BJ (cell line): ENCODE data around the gene SLC2A14. TPM values are rescaled to one million over a fixed set of nuclear protein-coding genes. Genes with fewer than 3 reads are reported as not detected.

Experiments
- CTCF ChIA-PET: fragments of 350-600 bp; formaldehyde crosslinking; extraction: SDS; loops from one replicate; lab custom pipeline; 2021; ENCODE audit warnings: antibody characterized with exemption, inconsistent platforms; lab: Yijun Ruan, JAX
- POLR2A ChIA-PET: fragments of 300-600 bp; sonication (Branson Sonifier 250); formaldehyde crosslinking; extraction: SDS; loops from one replicate; lab custom pipeline; 2021; ENCODE audit warnings: antibody characterized with exemption; lab: Charles Lee
- DNase-seq: peaks from one replicate; pipeline ENCODE4 v3.0.0-alpha.2; 2011; ENCODE audit warnings: low read depth
- H3K27me3 ChIP-seq: 2 replicates; pipeline ENCODE4 v1.6.0; 2011; ENCODE audit warnings: low read length; ENCODE audit not compliant: control insufficient read depth, insufficient read depth
- H3K36me3 ChIP-seq: 2 replicates; pipeline ENCODE4 v1.5.1; 2011; ENCODE audit warnings: low read length; ENCODE audit not compliant: control insufficient read depth, insufficient read depth
- H3K4me3 ChIP-seq: 2 replicates; pipeline ENCODE4 v1.5.1; 2011; ENCODE audit warnings: low read depth, mild to moderate bottlenecking, control low read depth, low read length
- CTCF ChIP-seq: IDR thresholded peaks from 2 replicates; pipeline ENCODE4 v1.5.1; 2011; ENCODE audit warnings: low read depth, mild to moderate bottlenecking, control low read depth, inconsistent platforms, low read length, moderate library complexity; ENCODE audit not compliant: insufficient read depth
- polyA plus RNA-seq: library from polyadenylated mRNA; depleted of rRNA; stranded (reverse); fragments of >200 nt; gene quantifications from 2 replicates; pipeline ENCODE4 v1.2.3, GENCODE V29; 2011

SLC2A14 gene
- polyA plus RNA-seq, 1 experiment, result not detected

- DNase-seq, result no peak
- ChIA-PET POLR2A (no interaction called here), CTCF (no interaction called here)
- no peak for TF ChIP-seq CTCF
- no peaks in the 10 kb centered on the region for H3K27me3 ChIP-seq
- H3K4me3 ChIP-seq, result no peak overlapping the region
- no peaks in the 10 kb centered on the region for H3K36me3 ChIP-seq
Measured at GRCh38 chr12:7879246-7879645, 6.5 kb upstream of the SLC2A14 start.

- no peak for DNase-seq
- POLR2A ChIA-PET, result no interaction called here
- Histone ChIP-seq H3K36me3 (no peaks in the 10 kb centered on the region), H3K4me3 (no peak overlapping the region), H3K27me3 (peaks cover 2% of the 10 kb centered on the region)
- CTCF ChIA-PET, result interaction anchor here (0.7 to 1.2 kb wide), 2 partner anchors 8 to 12 kb away, joined by 3 read pairs; no protein-coding TSS in a partner anchor
- TF ChIP-seq CTCF, result no peak
Measured at GRCh38 chr12:7877420-7877819, 4.7 kb upstream of the SLC2A14 start.

- H3K27me3 ChIP-seq, result peaks cover 5% of the 10 kb centered on the region
- no peak for TF ChIP-seq CTCF
- H3K36me3 ChIP-seq, result no peaks in the 10 kb centered on the region
- no peak for DNase-seq
- POLR2A ChIA-PET, result no interaction called here
- CTCF ChIA-PET, result interaction anchor here (0.6 kb wide), 1 partner anchor 61 kb away, joined by 3 read pairs; no protein-coding TSS in a partner anchor
- no peak overlapping the region for H3K4me3 ChIP-seq
Measured at GRCh38 chr12:7870335-7870734, 2.4 kb downstream of the SLC2A14 start.

GRCh38 chr12:7869137-7869536 lies 3.6 kb downstream of the SLC2A14 start:
- no peak for TF ChIP-seq CTCF
- DNase-seq, result peak; percentile 22
- ChIA-PET CTCF (no interaction called here), POLR2A (no interaction called here)
- H3K4me3 ChIP-seq, result no peak overlapping the region
- no peaks in the 10 kb centered on the region for H3K36me3 ChIP-seq
- peaks cover 5% of the 10 kb centered on the region for H3K27me3 ChIP-seq

- peaks cover 5% of the 10 kb centered on the region for H3K27me3 ChIP-seq
- ChIA-PET POLR2A (interaction anchor here (0.6 kb wide), 1 partner anchor 22 kb away, joined by 4 read pairs; no protein-coding TSS in a partner anchor), CTCF (no interaction called here)
- no peak for DNase-seq
- no peaks in the 10 kb centered on the region for H3K36me3 ChIP-seq
- H3K4me3 ChIP-seq, result no peak overlapping the region
- TF ChIP-seq CTCF, result no peak
Measured at GRCh38 chr12:7868391-7868790, 4.3 kb downstream of the SLC2A14 start.
